ENCODE measurements around the gene ERVV-1.

GRCh38 chr19:53008061-53008778 lies 5.5 kb upstream of the ERVV-1 start:
- TF ChIP-seq CTCF (IDR thresholded peaks at IDR 0.05) (no peak), POLR2A (IDR thresholded peaks at IDR 0.05) (no peak), POLR2AphosphoS5 (IDR thresholded peaks at IDR 0.05) (no peak)

Data from breast epithelium (tissue), 3 donors.